K562 (cell line): ENCODE data around the gene MRPL4. TPM values are rescaled to one million over a fixed set of nuclear protein-coding genes. Genes with fewer than 3 reads are reported as not detected.

ENCODE experiments used
- ATAC-seq: fragments of 200-7000 bp; cut with Tn5 transposase; 3 replicates; pipeline ENCODE4 v1.9.1; 2020; ENCODE audit warnings: moderate library complexity
- BruUV-seq: library from RNA; stranded (reverse); fragments of 400-500 nt; replicated peaks from 2 replicates; lab custom pipeline; 2021; lab: Mats Ljungman, UMichigan
- CTCF ChIA-PET: fragments of 300-600 bp; formaldehyde crosslinking; extraction: SDS; loops from one replicate; lab custom pipeline; 2021; ENCODE audit warnings: low intra/inter-chr PET ratio; lab: Yijun Ruan, JAX
- POLR2A ChIA-PET: fragments of 300-600, 350-650 bp; sonication (Branson Sonifier 250); formaldehyde crosslinking; extraction: SDS; loops from one replicate; lab custom pipeline; 2021; ENCODE audit warnings: antibody characterized with exemption, inconsistent platforms; lab: Yijun Ruan, JAX
- DNase-seq, 4 experiments: peaks; one replicate each; pipeline versions ENCODE4 v3.0.0 to v3.0.0-alpha.2; 2011 to 2018; ENCODE audit warnings: low spot score in 3 of 4, mixed read lengths in 3 of 4; ENCODE audit errors: extremely low read depth in 1 of 4
- FAIRE-seq: peaks from 2 replicates; lab custom pipeline; 2011; peaks lifted over from hg19 to GRCh38; lab: Jason Lieb, UNC
- H2AFZ ChIP-seq: 2 replicates; pipeline ENCODE4 v1.6.0; 2011; ENCODE audit warnings: low read depth, low read length, control low read depth, inconsistent platforms
- H3K27ac ChIP-seq: fragments of 200-600 bp; 3 replicates; pipeline ENCODE4 v1.8.0; 2011; ENCODE audit warnings: low read depth, mild to moderate bottlenecking, control low read depth, inconsistent platforms, low read length, moderate library complexity, mixed read lengths; ENCODE audit errors: extremely low read depth
- H3K27me3 ChIP-seq, 2 experiments: fragments of 300-600 bp in 1 of 2; 2 replicates in 1 of 2; 3 replicates in 1 of 2; pipeline versions ENCODE4 v1.6.0 to v1.8.0; 2011; ENCODE audit warnings: inconsistent platforms in 2 of 2, low read length in 2 of 2, mild to moderate bottlenecking in 1 of 2, mixed read lengths in 1 of 2, moderate library complexity in 1 of 2; ENCODE audit not compliant: control insufficient read depth in 2 of 2, insufficient read depth in 2 of 2
- H3K36me3 ChIP-seq: fragments of 300-600 bp; 3 replicates; pipeline ENCODE4 v1.8.0; 2011; ENCODE audit warnings: mild to moderate bottlenecking, low read length, inconsistent platforms; ENCODE audit not compliant: control insufficient read depth, insufficient read depth
- H3K4me1 ChIP-seq, 2 experiments: fragments of 200-600 bp in 1 of 2; replicated peaks in 1 of 2; 2 replicates in 1 of 2; 3 replicates in 1 of 2; pipeline versions ENCODE4 v1.5.1 to v1.8.0; 2011; ENCODE audit warnings: inconsistent platforms in 2 of 2, low read length in 2 of 2, mild to moderate bottlenecking in 1 of 2, mixed read lengths in 1 of 2, moderate library complexity in 1 of 2; ENCODE audit not compliant: control insufficient read depth in 2 of 2, insufficient read depth in 2 of 2
- H3K4me2 ChIP-seq: 2 replicates; pipeline ENCODE4 v1.6.1; 2011; ENCODE audit warnings: low read length, control low read depth, inconsistent platforms, mixed read lengths; ENCODE audit not compliant: insufficient read depth
- H3K4me3 ChIP-seq: fragments of 200-600 bp; sonication (generic), shearing (Covaris generic); 2 replicates; pipeline ENCODE4 v1.5.1; 2016; ENCODE audit warnings: control low read depth, inconsistent platforms
- H3K79me2 ChIP-seq: fragments of 200-600 bp; 3 replicates; pipeline ENCODE4 v1.8.0; 2011; ENCODE audit warnings: low read length, inconsistent platforms; ENCODE audit not compliant: control insufficient read depth, insufficient read depth
- H3K9ac ChIP-seq, 2 experiments: 2 replicates each; pipeline versions ENCODE4 v1.6.0 to v1.6.1; 2011; ENCODE audit warnings: low read depth in 2 of 2, low read length in 2 of 2, control low read depth in 1 of 2, inconsistent platforms in 1 of 2, mild to moderate bottlenecking in 1 of 2, mixed read lengths in 1 of 2; ENCODE audit not compliant: insufficient read depth in 1 of 2
- H3K9me1 ChIP-seq: one replicate; pipeline ENCODE4 v1.6.0; 2011; ENCODE audit warnings: inconsistent platforms, mild to moderate bottlenecking, low read length, moderate library complexity; ENCODE audit not compliant: control insufficient read depth, insufficient read depth
- H3K9me3 ChIP-seq: replicated peaks from 2 replicates; pipeline ENCODE4 v1.5.1; 2011; ENCODE audit warnings: low read depth, low read length, inconsistent platforms; ENCODE audit not compliant: control insufficient read depth, insufficient read depth
- H4K20me1 ChIP-seq: replicated peaks from 2 replicates; pipeline ENCODE4 v1.6.1; 2011; ENCODE audit warnings: low read length, inconsistent platforms, mixed read lengths; ENCODE audit not compliant: control insufficient read depth, insufficient read depth
- DNMT1 ChIP-seq: fragments of 450-650 bp; IDR thresholded peaks from 2 replicates; pipeline ENCODE4 v1.6.1; 2016; ENCODE audit warnings: antibody characterized with exemption, mild to moderate bottlenecking
- EP400 ChIP-seq: fragments of 450-650 bp; IDR thresholded peaks from 2 replicates; pipeline ENCODE4 v1.6.1; 2017; ENCODE audit warnings: antibody characterized with exemption, mild to moderate bottlenecking, moderate library complexity
- ETV6 ChIP-seq, 3 experiments: fragments of 150-350 bp in 1 of 3; sonication (generic) in 1 of 3; formaldehyde crosslinking in 1 of 3; IDR thresholded peaks; 2 replicates each; pipeline versions ENCODE4 v1.6.1 to v1.8.0; 2014 to 2022; ENCODE audit warnings: borderline replicate concordance in 2 of 3, low read depth in 2 of 3, antibody characterized with exemption in 1 of 3, low read length in 1 of 3, mild to moderate bottlenecking in 1 of 3, missing genetic modification reagents in 1 of 3
- MYNN ChIP-seq, 2 experiments: sonication (generic); formaldehyde crosslinking in 1 of 2; IDR thresholded peaks; 2 replicates each; pipeline versions ENCODE4 v1.5.0 to v1.6.1; 2016 to 2020; ENCODE audit warnings: antibody characterized with exemption in 1 of 2, missing genetic modification reagents in 1 of 2
- NR3C1 ChIP-seq: sonication (generic); formaldehyde crosslinking; IDR thresholded peaks from 2 replicates; pipeline ENCODE4 v1.8.1; 2022; ENCODE audit warnings: missing genetic modification reagents
- NRF1 ChIP-seq, 2 experiments: fragments of 450-650 bp; IDR thresholded peaks in 1 of 2; conservative IDR thresholded peaks in 1 of 2; 2 replicates each; pipeline ENCODE4 v1.6.1; 2014; ENCODE audit warnings: mild to moderate bottlenecking in 2 of 2
- RBBP5 ChIP-seq: fragments of 200-600 bp; sonication (generic); IDR thresholded peaks from 2 replicates; pipeline ENCODE4 v1.6.1; 2012; ENCODE audit warnings: borderline replicate concordance, mild to moderate bottlenecking, low read length, control low read depth, inconsistent platforms; ENCODE audit not compliant: insufficient read depth, poor library complexity, severe bottlenecking
- SIN3A ChIP-seq, 2 experiments: fragments of 150-350 bp in 1 of 2; IDR thresholded peaks; 2 replicates each; pipeline ENCODE4 v1.6.1; 2011 to 2016; ENCODE audit warnings: borderline replicate concordance in 2 of 2, low read depth in 2 of 2, low read length in 2 of 2, mild to moderate bottlenecking in 2 of 2, moderate library complexity in 2 of 2; ENCODE audit not compliant: control insufficient read depth in 1 of 2
- SRF ChIP-seq, 2 experiments: fragments of 250-450, 450-650 bp in 1 of 2; sonication (Bioruptor Pico) in 1 of 2; sonication (generic) in 1 of 2; formaldehyde crosslinking; IDR thresholded peaks; 2 replicates each; pipeline versions ENCODE4 v1.5.0 to v1.5.1; 2020 to 2022; ENCODE audit warnings: mild to moderate bottlenecking in 1 of 2, missing genetic modification reagents in 1 of 2
- ZNF79 ChIP-seq: fragments of 250-450 bp; sonication (Bioruptor Pico); IDR thresholded peaks from 2 replicates; pipeline ENCODE4 v1.4.0; 2020; ENCODE audit warnings: low read depth, mild to moderate bottlenecking, moderate library complexity
- WGBS: fragments of 100-300 bp; shearing (Covaris generic); methylation state at CpG from one replicate; pipeline ENCODE4 v1.1.6; 2016; ENCODE audit warnings: low coverage, mixed read lengths; ENCODE audit not compliant: insufficient coverage; ENCODE audit errors: missing lambda C conversion rate; 5-methylcytosine and 5-hydroxymethylcytosine counted together
- in situ Hi-C: fragments of 300-500 bp; cut with MboI; formaldehyde crosslinking; loops from 4 replicates; pipeline ENCODE4 v1.15.0; 2018; ENCODE audit warnings: inconsistent platforms, mixed read lengths
- intact Hi-C: fragments of 100-400 bp; cut with micrococcal nuclease; formaldehyde crosslinking; loops from 2 replicates; pipeline ENCODE4 v1.14.2; 2022
- polyA plus RNA-seq, 8 experiments: library from polyadenylated mRNA; depleted of rRNA in 4 of 8; stranded (reverse) in 5 of 8; unstranded in 3 of 8; fragments of >200 nt; fragmentation: Nextera tagmentation in 2 of 8; fragmentation: Illumina TruSeq in 1 of 8; extraction: Ambion mirVana in 2 of 8; extraction: Trizol in 1 of 8; gene quantifications; 2 replicates each; pipeline versions ENCODE4 v1.2.1 to v1.2.3, GENCODE V29; 2011 to 2014; ENCODE audit warnings: inconsistent platforms in 1 of 8, missing spikeins in 1 of 8
- total RNA-seq, 7 experiments: library from RNA; depleted of rRNA in 6 of 7; stranded (reverse); fragments of >200 nt in 6 of 7; fragmentation: Illumina TruSeq in 2 of 7; extraction: Trizol in 2 of 7; gene quantifications; 2 replicates each; pipeline versions ENCODE4 v1.2.1 to v1.2.3, GENCODE V29; 2011 to 2021; ENCODE audit warnings: low replicate concordance in 1 of 7
- TF ChIP-seq, protein P1 (sequence below): fragments of 450-650 bp; IDR thresholded peaks from one replicate; pipeline ENCODE4 v1.6.1; 2018; ENCODE audit warnings: mild to moderate bottlenecking, moderate library complexity; ENCODE audit not compliant: partially characterized antibody
- TF ChIP-seq, protein P2 (sequence below): fragments of 450-650 bp; IDR thresholded peaks from 2 replicates; pipeline ENCODE4 v1.6.1; 2014; ENCODE audit warnings: low read depth, mild to moderate bottlenecking, moderate library complexity, borderline replicate concordance
- TF ChIP-seq, protein P3 (sequence below): sonication (generic); formaldehyde crosslinking; IDR thresholded peaks from 2 replicates; pipeline ENCODE4 v1.8.0; 2023; ENCODE audit warnings: mild to moderate bottlenecking, missing genetic modification reagents

The MRPL4 gene
- total and polyA plus RNA-seq, 9 of the 15 experiments (the other 6 are each of a cell fraction or from before 2014, with no cell fraction given): 1.4 to 239 (median 64.9) TPM

DNA sequence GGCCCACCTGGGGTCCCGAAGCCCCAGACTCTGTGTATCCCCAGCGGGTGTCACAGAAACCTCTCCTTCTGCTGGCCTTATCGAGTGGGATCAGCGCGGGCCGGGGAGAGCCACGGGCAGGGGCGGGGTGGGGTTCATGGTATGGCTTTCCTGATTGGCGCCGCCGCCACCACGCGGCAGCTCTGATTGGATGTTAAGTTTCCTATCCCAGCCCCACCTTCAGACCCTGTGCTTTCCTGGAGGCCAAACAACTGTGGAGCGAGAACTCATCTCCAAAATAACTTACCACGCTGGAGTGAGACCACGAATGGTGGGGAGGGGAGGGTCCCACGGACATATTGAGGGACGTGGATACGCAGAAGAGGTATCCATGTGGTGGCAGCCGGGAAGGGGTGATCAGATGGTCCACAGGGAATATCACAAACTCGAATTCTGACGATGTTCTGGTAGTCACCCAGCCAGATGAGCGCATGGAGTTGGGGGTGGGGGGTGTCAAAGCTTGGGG is 36.7 kb downstream of the MRPL4 start:
- H2AFZ ChIP-seq: peak overlapping the region; percentile 84
- intact Hi-C loops (loop anchor here (1.0 to 2.0 kb wide), 3 partner anchors 18 to 92 kb away; partner anchors contain the start of genes RAVER1 and TYK2), in situ Hi-C loops (no loop called here)
- FAIRE-seq (peak; percentile 90), ATAC-seq (peak; percentile 56), DNase-seq (peak; percentile 83 to 97 (median 92))
- peaks cover 39% of the 10 kb centered on the region for H3K36me3 ChIP-seq
- H3K4me3 ChIP-seq: peak overlapping the region; percentile 79
- WGBS: 1% methylated on average over 21 of the region's 23 CpGs
- H4K20me1 ChIP-seq: no peaks in the 10 kb centered on the region
- peaks cover 31 to 92% of the 10 kb centered on the region in 2 experiments; a peak in 4 of 5 replicates for H3K4me1 ChIP-seq
- H3K79me2 ChIP-seq: peaks cover 69% of the 10 kb centered on the region
- H3K9ac ChIP-seq: peak overlapping the region; percentile 91 to 99
- CTCF ChIA-PET: interaction anchor here (1.2 to 2.5 kb wide), 2 partner anchors 20 to 101 kb away, joined by 3 to 14 read pairs; no protein-coding TSS in a partner anchor
- peaks cover 6% of the 10 kb centered on the region for H3K9me1 ChIP-seq
- POLR2A ChIA-PET: interaction anchor here (0.6 to 6.2 kb wide), 16 partner anchors 9 to 198 kb away, joined by 3 to 74 read pairs (median 5); partner anchors contain the start of genes CDC37, ICAM1, RAVER1 and TYK2
- H3K27ac ChIP-seq: peak overlapping the region; percentile 96
- H3K9me3 ChIP-seq: no peaks in the 10 kb centered on the region
- H3K4me2 ChIP-seq: peak overlapping the region; percentile 99
- H3K27me3 ChIP-seq: no peaks in the 10 kb centered on the region
- BruUV-seq: no TSS peak
- TF ChIP-seq SRF (CRISPR knock-in tag; IDR thresholded peaks at IDR 0.05) (no peak), NR3C1 (no peak), RBBP5 (peak; percentile 63), SIN3A (IDR thresholded peaks at IDR 0.05; ENCODE audit: borderline replicate concordance in 2 of 2, control insufficient read depth in 1 of 2, low read depth in 2 of 2, low read length in 2 of 2) (peak in 1 of 2 experiments; percentile 52; a peak in 1 of 4 replicates), MYNN (IDR thresholded peaks at IDR 0.05) (no peak; the same call in 1 of the 2 replicates), MYNN (CRISPR knock-in tag; IDR thresholded peaks at IDR 0.05) (no peak), NRF1 (conservative IDR thresholded peaks at IDR 0.05 in 1 of 2, IDR thresholded peaks at IDR 0.05 in 1 of 2) (no peak), ETV6 (IDR thresholded peaks at IDR 0.05; ENCODE audit: borderline replicate concordance in 1 of 2, low read depth in 2 of 2, low read length in 1 of 2) (no peak), ETV6 (CRISPR knock-in tag; IDR thresholded peaks at IDR 0.05; ENCODE audit: borderline replicate concordance) (no peak), ZNF79 (CRISPR knock-in tag) (no peak), DNMT1 (no peak), EP400 (no peak)
- TF ChIP-seq, protein P1, sequence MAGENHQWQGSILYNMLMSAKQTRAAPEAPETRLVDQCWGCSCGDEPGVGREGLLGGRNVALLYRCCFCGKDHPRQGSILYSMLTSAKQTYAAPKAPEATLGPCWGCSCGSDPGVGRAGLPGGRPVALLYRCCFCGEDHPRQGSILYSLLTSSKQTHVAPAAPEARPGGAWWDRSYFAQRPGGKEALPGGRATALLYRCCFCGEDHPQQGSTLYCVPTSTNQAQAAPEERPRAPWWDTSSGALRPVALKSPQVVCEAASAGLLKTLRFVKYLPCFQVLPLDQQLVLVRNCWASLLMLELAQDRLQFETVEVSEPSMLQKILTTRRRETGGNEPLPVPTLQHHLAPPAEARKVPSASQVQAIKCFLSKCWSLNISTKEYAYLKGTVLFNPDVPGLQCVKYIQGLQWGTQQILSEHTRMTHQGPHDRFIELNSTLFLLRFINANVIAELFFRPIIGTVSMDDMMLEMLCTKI: no peak
- TF ChIP-seq, protein P2, sequence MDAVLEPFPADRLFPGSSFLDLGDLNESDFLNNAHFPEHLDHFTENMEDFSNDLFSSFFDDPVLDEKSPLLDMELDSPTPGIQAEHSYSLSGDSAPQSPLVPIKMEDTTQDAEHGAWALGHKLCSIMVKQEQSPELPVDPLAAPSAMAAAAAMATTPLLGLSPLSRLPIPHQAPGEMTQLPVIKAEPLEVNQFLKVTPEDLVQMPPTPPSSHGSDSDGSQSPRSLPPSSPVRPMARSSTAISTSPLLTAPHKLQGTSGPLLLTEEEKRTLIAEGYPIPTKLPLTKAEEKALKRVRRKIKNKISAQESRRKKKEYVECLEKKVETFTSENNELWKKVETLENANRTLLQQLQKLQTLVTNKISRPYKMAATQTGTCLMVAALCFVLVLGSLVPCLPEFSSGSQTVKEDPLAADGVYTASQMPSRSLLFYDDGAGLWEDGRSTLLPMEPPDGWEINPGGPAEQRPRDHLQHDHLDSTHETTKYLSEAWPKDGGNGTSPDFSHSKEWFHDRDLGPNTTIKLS: no peak
- TF ChIP-seq, protein P3, sequence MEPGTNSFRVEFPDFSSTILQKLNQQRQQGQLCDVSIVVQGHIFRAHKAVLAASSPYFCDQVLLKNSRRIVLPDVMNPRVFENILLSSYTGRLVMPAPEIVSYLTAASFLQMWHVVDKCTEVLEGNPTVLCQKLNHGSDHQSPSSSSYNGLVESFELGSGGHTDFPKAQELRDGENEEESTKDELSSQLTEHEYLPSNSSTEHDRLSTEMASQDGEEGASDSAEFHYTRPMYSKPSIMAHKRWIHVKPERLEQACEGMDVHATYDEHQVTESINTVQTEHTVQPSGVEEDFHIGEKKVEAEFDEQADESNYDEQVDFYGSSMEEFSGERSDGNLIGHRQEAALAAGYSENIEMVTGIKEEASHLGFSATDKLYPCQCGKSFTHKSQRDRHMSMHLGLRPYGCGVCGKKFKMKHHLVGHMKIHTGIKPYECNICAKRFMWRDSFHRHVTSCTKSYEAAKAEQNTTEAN (CRISPR knock-in tag): no peak
